HepG2 (cell line): Measurements from ENCODE around the gene SRR. TPM values are rescaled to one million over a fixed set of nuclear protein-coding genes. Genes with fewer than 3 reads are reported as not detected.

ENCODE experiments used
- ATAC-seq: fragments of 200-7000 bp; cut with Tn5 transposase; 3 replicates; pipeline ENCODE4 v1.9.1; 2020; ENCODE audit warnings: mild to moderate bottlenecking, moderate library complexity
- BruUV-seq: library from RNA; stranded (reverse); fragments of 400-500 nt; replicated peaks from 2 replicates; lab custom pipeline; 2021; lab: Mats Ljungman, UMichigan
- CTCF ChIA-PET: fragments of 300-600 bp; formaldehyde crosslinking; extraction: SDS; loops from one replicate; lab custom pipeline; 2021; ENCODE audit warnings: low total read pairs, inconsistent platforms, low intra/inter-chr PET ratio; lab: Yijun Ruan, JAX
- POLR2A ChIA-PET: fragments of 350-600 bp; sonication (Branson Sonifier 250); formaldehyde crosslinking; loops from one replicate; lab custom pipeline; 2020; ENCODE audit warnings: antibody characterized with exemption, inconsistent platforms; lab: Yijun Ruan, JAX
- DNase-seq: peaks from one replicate; pipeline ENCODE4 v3.0.0-alpha.2; 2015; ENCODE audit warnings: low spot score
- FAIRE-seq: peaks from 3 replicates; lab custom pipeline; 2011; peaks lifted over from hg19 to GRCh38; lab: Jason Lieb, UNC
- H2AFZ ChIP-seq: one replicate; pipeline ENCODE4 v1.6.1; 2011; ENCODE audit warnings: low read length, inconsistent platforms
- H3K27ac ChIP-seq: fragments of 300-600 bp; 3 replicates; pipeline ENCODE4 v1.8.0; 2011; ENCODE audit warnings: mixed run types, mild to moderate bottlenecking, mixed read lengths, low read length, inconsistent platforms; ENCODE audit not compliant: insufficient read depth; ENCODE audit errors: extremely low read length
- H3K27me3 ChIP-seq, 2 experiments: fragments of 200-600 bp in 1 of 2; 2 replicates in 1 of 2; 3 replicates in 1 of 2; pipeline versions ENCODE4 v1.6.0 to v1.8.0; 2011; ENCODE audit warnings: low read length in 2 of 2, mild to moderate bottlenecking in 2 of 2, moderate library complexity in 2 of 2, inconsistent platforms in 1 of 2; ENCODE audit not compliant: insufficient read depth in 2 of 2, control insufficient read depth in 1 of 2
- H3K36me3 ChIP-seq, 2 experiments: fragments of 200-600 bp in 1 of 2; replicated peaks in 1 of 2; 2 replicates in 1 of 2; 3 replicates in 1 of 2; pipeline versions ENCODE4 v1.5.1 to v1.8.0; 2011; ENCODE audit warnings: low read length in 2 of 2, inconsistent platforms in 1 of 2; ENCODE audit not compliant: insufficient read depth in 2 of 2, control insufficient read depth in 1 of 2
- H3K4me1 ChIP-seq: 2 replicates; pipeline ENCODE4 v1.5.1; 2012; ENCODE audit warnings: low read length, inconsistent platforms; ENCODE audit not compliant: insufficient read depth
- H3K4me2 ChIP-seq: 2 replicates; pipeline ENCODE4 v1.6.0; 2011; ENCODE audit warnings: low read depth, low read length, inconsistent platforms
- H3K4me3 ChIP-seq, 3 experiments: fragments of 200-600 bp in 1 of 3; sonication (generic), shearing (Covaris generic) in 1 of 3; replicated peaks in 1 of 3; 2 replicates each; pipeline ENCODE4 v1.5.1; 2011 to 2016; ENCODE audit warnings: low read length in 3 of 3, inconsistent platforms in 2 of 3, low read depth in 2 of 3, mild to moderate bottlenecking in 2 of 3, control low read depth in 1 of 3, mixed read lengths in 1 of 3; ENCODE audit not compliant: insufficient read depth in 1 of 3
- H3K79me2 ChIP-seq: one replicate; pipeline ENCODE4 v1.6.1; 2011; ENCODE audit warnings: low read length, inconsistent platforms; ENCODE audit not compliant: insufficient read depth
- H3K9ac ChIP-seq: 2 replicates; pipeline ENCODE4 v1.6.0; 2011; ENCODE audit warnings: mild to moderate bottlenecking, low read depth, low read length, inconsistent platforms; ENCODE audit not compliant: insufficient read depth
- H3K9me3 ChIP-seq: 2 replicates; pipeline ENCODE4 v1.5.1; 2012; ENCODE audit warnings: mild to moderate bottlenecking, low read length
- H4K20me1 ChIP-seq: 2 replicates; pipeline ENCODE4 v1.6.0; 2011; ENCODE audit warnings: inconsistent platforms, mild to moderate bottlenecking, low read length, moderate library complexity; ENCODE audit not compliant: insufficient read depth
- FOXM1 ChIP-seq: sonication (generic); formaldehyde crosslinking; IDR thresholded peaks from 2 replicates; pipeline ENCODE4 v1.5.0; 2020; ENCODE audit warnings: missing genetic modification reagents
- IKZF1 ChIP-seq: fragments of 450-650 bp; IDR thresholded peaks from 2 replicates; pipeline ENCODE4 v1.7.1; 2016
- JUN ChIP-seq: sonication (generic); formaldehyde crosslinking; IDR thresholded peaks from 2 replicates; pipeline ENCODE4 v1.4.0; 2020; ENCODE audit warnings: mild to moderate bottlenecking, missing genetic modification reagents
- KLF16 ChIP-seq, 2 experiments: sonication (generic) in 1 of 2; formaldehyde crosslinking in 1 of 2; IDR thresholded peaks; 2 replicates each; pipeline versions ENCODE4 v1.6.1 to v1.8.0; 2016 to 2023; ENCODE audit warnings: missing genetic modification reagents in 2 of 2, missing compliant biosample characterization in 1 of 2
- PAWR ChIP-seq: sonication (generic); formaldehyde crosslinking; IDR thresholded peaks from 2 replicates; pipeline ENCODE4 v1.4.0; 2020; ENCODE audit warnings: missing genetic modification reagents, mild to moderate bottlenecking, borderline replicate concordance
- SMARCE1 ChIP-seq: fragments of 450-650 bp; IDR thresholded peaks from 2 replicates; pipeline ENCODE4 v1.6.1; 2017; ENCODE audit warnings: borderline replicate concordance
- SNRNP70 ChIP-seq: fragments of 200-400 bp; formaldehyde crosslinking; IDR thresholded peaks from 2 replicates; pipeline ENCODE4 v1.6.1; 2017; ENCODE audit warnings: mild to moderate bottlenecking, low read depth, low read length, moderate library complexity
- ZNF207 ChIP-seq: fragments of 450-650 bp; IDR thresholded peaks from 2 replicates; pipeline ENCODE4 v1.6.1; 2016; ENCODE audit warnings: antibody characterized with exemption, borderline replicate concordance
- ZNF552 ChIP-seq: sonication (generic); formaldehyde crosslinking; IDR thresholded peaks from 2 replicates; pipeline ENCODE4 v1.9.0; 2022; ENCODE audit warnings: missing genetic modification reagents, mild to moderate bottlenecking, borderline replicate concordance
- ZNF563 ChIP-seq: sonication (generic); formaldehyde crosslinking; IDR thresholded peaks from 2 replicates; pipeline ENCODE4 v1.8.0; 2022; ENCODE audit warnings: mild to moderate bottlenecking, moderate library complexity, missing genetic modification reagents
- ZNF776 ChIP-seq: sonication (generic); formaldehyde crosslinking; IDR thresholded peaks from 2 replicates; pipeline ENCODE4 v1.4.0; 2020; ENCODE audit warnings: mild to moderate bottlenecking, missing genetic modification reagents
- ZNF800 ChIP-seq: sonication (generic); formaldehyde crosslinking; IDR thresholded peaks from 2 replicates; pipeline ENCODE4 v1.4.0; 2020; ENCODE audit warnings: missing genetic modification reagents
- ZZZ3 ChIP-seq: sonication (generic); formaldehyde crosslinking; IDR thresholded peaks from 2 replicates; pipeline ENCODE4 v1.4.0; 2020; ENCODE audit warnings: missing genetic modification reagents, mild to moderate bottlenecking, borderline replicate concordance
- WGBS: methylation state at CpG from one replicate; pipeline ENCODE4 v1.1.6; 2017; ENCODE audit warnings: low lambda C conversion rate; 5-methylcytosine and 5-hydroxymethylcytosine counted together
- in situ Hi-C: cut with HindIII; loops from 2 replicates; pipeline ENCODE4 v1.10.0; 2017; ENCODE audit warnings: low pct_unique_long_range_greater_than_20kb; ENCODE audit not compliant: extremely low pct_ligation_motif_present
- intact Hi-C: fragments of 100-400 bp; cut with micrococcal nuclease; formaldehyde crosslinking; loops from one replicate; pipeline ENCODE4 v1.10.0; 2022; ENCODE audit not compliant: unreplicated experiment
- polyA plus RNA-seq, 8 experiments: library from polyadenylated mRNA; depleted of rRNA in 3 of 8; stranded (reverse) in 7 of 8; unstranded in 1 of 8; fragments of >200 nt; fragmentation: Illumina TruSeq in 4 of 8; extraction: Trizol in 4 of 8; gene quantifications; 2 replicates each; pipeline versions ENCODE4 v1.2.1 to v1.2.3, GENCODE V29; 2011 to 2016; ENCODE audit warnings: low read depth in 4 of 8, missing spikeins in 1 of 8, mixed read lengths in 1 of 8; ENCODE audit not compliant: insufficient read depth in 1 of 8
- total RNA-seq, 5 experiments: library from RNA; depleted of rRNA; stranded (reverse); fragments of >200 nt; fragmentation: Illumina TruSeq; extraction: Trizol; gene quantifications; 2 replicates each; pipeline ENCODE4 v1.2.3, GENCODE V29; 2016; ENCODE audit warnings: low read depth in 1 of 5

The SRR gene
- total and polyA plus RNA-seq, 2 of the 13 experiments (the other 11 are each of a cell fraction or from before 2014, with no cell fraction given), result 3.6 to 7.8 TPM

GRCh38 chr17:2271985-2272702, 31.6 kb upstream of the SRR start:
- Histone ChIP-seq H3K27ac (no peak overlapping the region), H3K4me2 (no peak overlapping the region), H3K9me3 (no peaks in the 10 kb centered on the region), H3K27me3 (no peaks in the 10 kb centered on the region), H3K36me3 (peaks cover 7 to 21% of the 10 kb centered on the region in 2 experiments; a peak in 4 of 5 replicates), H3K4me1 (no peaks in the 10 kb centered on the region), H2AFZ (no peak overlapping the region), H3K79me2 (no peaks in the 10 kb centered on the region), H3K9ac (no peak overlapping the region), H3K4me3 (no peak overlapping the region), H4K20me1 (no peaks in the 10 kb centered on the region; the same call in 1 of the 2 replicates)
- ChIA-PET CTCF (no interaction called here), POLR2A (no interaction called here)
- TF ChIP-seq JUN (CRISPR knock-in tag) (no peak), SMARCE1 (no peak), SNRNP70 (no peak), FOXM1 (CRISPR knock-in tag) (no peak), ZNF776 (CRISPR knock-in tag) (no peak), ZNF563 (no peak), ZZZ3 (CRISPR knock-in tag) (no peak), PAWR (CRISPR knock-in tag) (no peak), ZNF800 (no peak), ZNF552 (CRISPR knock-in tag) (no peak), ZNF207 (no peak), KLF16 (CRISPR knock-in tag; IDR thresholded peaks at IDR 0.05) (no peak), IKZF1 (no peak)
- FAIRE-seq, result no peak
- BruUV-seq, result no TSS peak
- intact Hi-C loops (no loop called here), in situ Hi-C loops (no loop called here)
- no peak for DNase-seq
- WGBS, result 98% methylated on average over 3 of the region's 3 CpGs
- no peak for ATAC-seq
